Measurements from ENCODE around the gene TGFB3.

TGFB3 gene

GRCh38 chr14:75987201-75987970, 5.6 kb upstream of the TGFB3 start:
- no peak for DNase-seq (ENCODE audit: low spot score)

- DNase-seq (ENCODE audit: low spot score), result no peak
Measured at GRCh38 chr14:75986439-75986765, 4.6 kb upstream of the TGFB3 start.

- DNase-seq (ENCODE audit: low spot score), result peak; percentile 90
Measured at GRCh38 chr14:75985618-75986438, 4.0 kb upstream of the TGFB3 start, which contains the start of gene IFT43. Gene IFT43, plus strand, starts transcription at chr14:75985763. Its CDS starts 24 bp downstream, at chr14:75985787.

- DNase-seq (ENCODE audit: low spot score), result no peak
Measured at GRCh38 chr14:75984674-75985073, 2.9 kb upstream of the TGFB3 start.

GRCh38 chr14:75983019-75983358, 1.2 kb upstream of the TGFB3 start:
- no peak for DNase-seq (ENCODE audit: low spot score)

- DNase-seq (ENCODE audit: low spot score), result peak; percentile 84
Measured at GRCh38 chr14:75982266-75983018, 647 bp upstream of the TGFB3 start.

- no peak for DNase-seq (ENCODE audit: low spot score)
Measured at GRCh38 chr14:75980856-75981255, 939 bp downstream of the TGFB3 start.

- DNase-seq (ENCODE audit: low spot score), result no peak
Measured at GRCh38 chr14:75979648-75980565, 1.9 kb downstream of the TGFB3 start.

- no peak for DNase-seq (ENCODE audit: low spot score)
Measured at GRCh38 chr14:75979071-75979571, 2.7 kb downstream of the TGFB3 start.

GRCh38 chr14:75978249-75978731, 3.5 kb downstream of the TGFB3 start:
- DNase-seq (ENCODE audit: low spot score), result no peak

- no peak for DNase-seq (ENCODE audit: low spot score)
Measured at GRCh38 chr14:75977582-75977943, 4.2 kb downstream of the TGFB3 start.

GRCh38 chr14:75976826-75977581, 4.8 kb downstream of the TGFB3 start:
- DNase-seq (ENCODE audit: low spot score), result no peak

- DNase-seq (ENCODE audit: low spot score), result no peak
Measured at GRCh38 chr14:75972801-75973421, 8.9 kb downstream of the TGFB3 start.

- no peak for DNase-seq (ENCODE audit: low spot score)
Measured at GRCh38 chr14:75971509-75971908, 10.3 kb downstream of the TGFB3 start.

- DNase-seq (ENCODE audit: low spot score), result no peak
Measured at GRCh38 chr14:75970989-75971388, 10.8 kb downstream of the TGFB3 start.

- no peak for DNase-seq (ENCODE audit: low spot score)
Measured at GRCh38 chr14:75969891-75970290, 11.9 kb downstream of the TGFB3 start.

- DNase-seq (ENCODE audit: low spot score), result no peak
Measured at GRCh38 chr14:75969126-75969525, 12.7 kb downstream of the TGFB3 start.

GRCh38 chr14:75968456-75968855, 13.3 kb downstream of the TGFB3 start:
- no peak for DNase-seq (ENCODE audit: low spot score)

GRCh38 chr14:75967866-75968265, 13.9 kb downstream of the TGFB3 start:
- no peak for DNase-seq (ENCODE audit: low spot score)

GRCh38 chr14:75961662-75962061, 20.1 kb downstream of the TGFB3 start:
- DNase-seq (ENCODE audit: low spot score), result no peak

All from putamen (tissue), 1 donor.